K562 (cell line): ENCODE measurements around the gene CPED1. TPM values are rescaled to one million over a fixed set of nuclear protein-coding genes. Genes with fewer than 3 reads are reported as not detected.

Experiments
- ATAC-seq: fragments of 200-7000 bp; cut with Tn5 transposase; 3 replicates; pipeline ENCODE4 v1.9.1; 2020; ENCODE audit warnings: moderate library complexity
- BruUV-seq: library from RNA; stranded (reverse); fragments of 400-500 nt; replicated peaks from 2 replicates; lab custom pipeline; 2021; lab: Mats Ljungman, UMichigan
- CTCF ChIA-PET: fragments of 300-600 bp; formaldehyde crosslinking; extraction: SDS; loops from one replicate; lab custom pipeline; 2021; ENCODE audit warnings: low intra/inter-chr PET ratio; lab: Yijun Ruan, JAX
- POLR2A ChIA-PET: fragments of 300-600, 350-650 bp; sonication (Branson Sonifier 250); formaldehyde crosslinking; extraction: SDS; loops from one replicate; lab custom pipeline; 2021; ENCODE audit warnings: antibody characterized with exemption, inconsistent platforms; lab: Yijun Ruan, JAX
- DNase-seq, 4 experiments: peaks; one replicate each; pipeline versions ENCODE4 v3.0.0 to v3.0.0-alpha.2; 2011 to 2018; ENCODE audit warnings: low spot score in 3 of 4, mixed read lengths in 3 of 4; ENCODE audit errors: extremely low read depth in 1 of 4
- FAIRE-seq: peaks from 2 replicates; lab custom pipeline; 2011; peaks lifted over from hg19 to GRCh38; lab: Jason Lieb, UNC
- H2AFZ ChIP-seq: 2 replicates; pipeline ENCODE4 v1.6.0; 2011; ENCODE audit warnings: low read depth, low read length, control low read depth, inconsistent platforms
- H3K27ac ChIP-seq: fragments of 200-600 bp; 3 replicates; pipeline ENCODE4 v1.8.0; 2011; ENCODE audit warnings: low read depth, mild to moderate bottlenecking, control low read depth, inconsistent platforms, low read length, moderate library complexity, mixed read lengths; ENCODE audit errors: extremely low read depth
- H3K27me3 ChIP-seq, 2 experiments: fragments of 300-600 bp in 1 of 2; 2 replicates in 1 of 2; 3 replicates in 1 of 2; pipeline versions ENCODE4 v1.6.0 to v1.8.0; 2011; ENCODE audit warnings: inconsistent platforms in 2 of 2, low read length in 2 of 2, mild to moderate bottlenecking in 1 of 2, mixed read lengths in 1 of 2, moderate library complexity in 1 of 2; ENCODE audit not compliant: control insufficient read depth in 2 of 2, insufficient read depth in 2 of 2
- H3K36me3 ChIP-seq: fragments of 300-600 bp; 3 replicates; pipeline ENCODE4 v1.8.0; 2011; ENCODE audit warnings: mild to moderate bottlenecking, low read length, inconsistent platforms; ENCODE audit not compliant: control insufficient read depth, insufficient read depth
- H3K4me1 ChIP-seq, 2 experiments: fragments of 200-600 bp in 1 of 2; replicated peaks in 1 of 2; 2 replicates in 1 of 2; 3 replicates in 1 of 2; pipeline versions ENCODE4 v1.5.1 to v1.8.0; 2011; ENCODE audit warnings: inconsistent platforms in 2 of 2, low read length in 2 of 2, mild to moderate bottlenecking in 1 of 2, mixed read lengths in 1 of 2, moderate library complexity in 1 of 2; ENCODE audit not compliant: control insufficient read depth in 2 of 2, insufficient read depth in 2 of 2
- H3K4me2 ChIP-seq: 2 replicates; pipeline ENCODE4 v1.6.1; 2011; ENCODE audit warnings: low read length, control low read depth, inconsistent platforms, mixed read lengths; ENCODE audit not compliant: insufficient read depth
- H3K4me3 ChIP-seq: fragments of 200-600 bp; sonication (generic), shearing (Covaris generic); 2 replicates; pipeline ENCODE4 v1.5.1; 2016; ENCODE audit warnings: control low read depth, inconsistent platforms
- H3K79me2 ChIP-seq: fragments of 200-600 bp; 3 replicates; pipeline ENCODE4 v1.8.0; 2011; ENCODE audit warnings: low read length, inconsistent platforms; ENCODE audit not compliant: control insufficient read depth, insufficient read depth
- H3K9ac ChIP-seq, 2 experiments: 2 replicates each; pipeline versions ENCODE4 v1.6.0 to v1.6.1; 2011; ENCODE audit warnings: low read depth in 2 of 2, low read length in 2 of 2, control low read depth in 1 of 2, inconsistent platforms in 1 of 2, mild to moderate bottlenecking in 1 of 2, mixed read lengths in 1 of 2; ENCODE audit not compliant: insufficient read depth in 1 of 2
- H3K9me1 ChIP-seq: one replicate; pipeline ENCODE4 v1.6.0; 2011; ENCODE audit warnings: inconsistent platforms, mild to moderate bottlenecking, low read length, moderate library complexity; ENCODE audit not compliant: control insufficient read depth, insufficient read depth
- H3K9me3 ChIP-seq: replicated peaks from 2 replicates; pipeline ENCODE4 v1.5.1; 2011; ENCODE audit warnings: low read depth, low read length, inconsistent platforms; ENCODE audit not compliant: control insufficient read depth, insufficient read depth
- H4K20me1 ChIP-seq: replicated peaks from 2 replicates; pipeline ENCODE4 v1.6.1; 2011; ENCODE audit warnings: low read length, inconsistent platforms, mixed read lengths; ENCODE audit not compliant: control insufficient read depth, insufficient read depth
- CBX8 ChIP-seq: fragments of 200-600 bp; sonication (generic); IDR thresholded peaks from 2 replicates; pipeline ENCODE4 v1.6.1; 2012; ENCODE audit warnings: borderline replicate concordance, mixed run types, low read depth, mild to moderate bottlenecking, moderate library complexity, mixed read lengths, low read length, control low read depth, inconsistent platforms; ENCODE audit not compliant: poor library complexity, severe bottlenecking; ENCODE audit errors: extremely low read depth
- EGR1 ChIP-seq: fragments of 450-650 bp; conservative IDR thresholded peaks from 2 replicates; pipeline ENCODE4 v1.6.1; 2017; ENCODE audit warnings: mild to moderate bottlenecking
- NFYB ChIP-seq: IDR thresholded peaks from 2 replicates; pipeline ENCODE4 v1.6.1; 2011; ENCODE audit warnings: mild to moderate bottlenecking, moderate library complexity; ENCODE audit not compliant: insufficient read length; ENCODE audit errors: extremely low read depth
- SP1 ChIP-seq: sonication (generic); formaldehyde crosslinking; IDR thresholded peaks from 2 replicates; pipeline ENCODE4 v1.8.1; 2022; ENCODE audit warnings: mild to moderate bottlenecking, missing genetic modification reagents
- SUPT5H ChIP-seq: fragments of 450-650 bp; IDR thresholded peaks from 2 replicates; pipeline ENCODE4 v1.6.1; 2016
- ZKSCAN1 ChIP-seq: fragments of 150-350 bp; IDR thresholded peaks from 2 replicates; pipeline ENCODE4 v1.6.1; 2016; ENCODE audit warnings: low read depth, low read length
- ZKSCAN3 ChIP-seq: fragments of 250-450 bp; sonication (Bioruptor Pico); IDR thresholded peaks from 2 replicates; pipeline ENCODE4 v1.4.0; 2020
- WGBS: fragments of 100-300 bp; shearing (Covaris generic); methylation state at CpG from one replicate; pipeline ENCODE4 v1.1.6; 2016; ENCODE audit warnings: low coverage, mixed read lengths; ENCODE audit not compliant: insufficient coverage; ENCODE audit errors: missing lambda C conversion rate; 5-methylcytosine and 5-hydroxymethylcytosine counted together
- in situ Hi-C: fragments of 300-500 bp; cut with MboI; formaldehyde crosslinking; loops from 4 replicates; pipeline ENCODE4 v1.15.0; 2018; ENCODE audit warnings: inconsistent platforms, mixed read lengths
- intact Hi-C: fragments of 100-400 bp; cut with micrococcal nuclease; formaldehyde crosslinking; loops from 2 replicates; pipeline ENCODE4 v1.14.2; 2022
- polyA plus RNA-seq, 8 experiments: library from polyadenylated mRNA; depleted of rRNA in 4 of 8; stranded (reverse) in 5 of 8; unstranded in 3 of 8; fragments of >200 nt; fragmentation: Nextera tagmentation in 2 of 8; fragmentation: Illumina TruSeq in 1 of 8; extraction: Ambion mirVana in 2 of 8; extraction: Trizol in 1 of 8; gene quantifications; 2 replicates each; pipeline versions ENCODE4 v1.2.1 to v1.2.3, GENCODE V29; 2011 to 2014; ENCODE audit warnings: inconsistent platforms in 1 of 8, missing spikeins in 1 of 8
- total RNA-seq, 7 experiments: library from RNA; depleted of rRNA in 6 of 7; stranded (reverse); fragments of >200 nt in 6 of 7; fragmentation: Illumina TruSeq in 2 of 7; extraction: Trizol in 2 of 7; gene quantifications; 2 replicates each; pipeline versions ENCODE4 v1.2.1 to v1.2.3, GENCODE V29; 2011 to 2021; ENCODE audit warnings: low replicate concordance in 1 of 7
- TF ChIP-seq, protein P1 (sequence below): IDR thresholded peaks from 2 replicates; pipeline ENCODE4 v1.6.1; 2011; ENCODE audit not compliant: insufficient read length; ENCODE audit errors: extremely low read depth

Gene CPED1
- total and polyA plus RNA-seq, 9 of the 15 experiments (the other 6 are each of a cell fraction or from before 2014, with no cell fraction given), result 195 to 393 (median 290) TPM

DNA sequence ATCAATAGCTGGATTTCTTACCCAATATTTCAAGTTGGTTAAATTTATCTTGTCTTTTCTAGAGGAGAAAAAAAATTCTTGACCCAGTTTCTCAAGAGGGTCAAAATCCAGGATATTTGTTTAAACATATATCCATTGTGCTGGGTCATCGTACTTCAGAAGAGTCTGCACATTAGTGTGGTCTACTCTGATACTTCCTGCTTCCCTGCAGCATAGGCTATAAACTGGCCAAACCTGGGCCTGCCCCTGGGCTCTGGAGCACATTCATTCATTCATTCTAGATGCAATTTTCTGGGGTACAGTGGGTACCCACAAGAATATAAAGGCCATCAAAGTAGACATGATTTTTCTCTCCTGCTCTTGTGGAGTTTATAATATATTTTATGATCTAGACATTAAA is 198.2 kb downstream of the CPED1 start (continued):
- no peak for TF ChIP-seq CBX8
- no peak for TF ChIP-seq ZKSCAN1
- TF ChIP-seq EGR1, result no peak
- TF ChIP-seq NFYB, result no peak
- TF ChIP-seq ZKSCAN3 (CRISPR knock-in tag), result no peak
- TF ChIP-seq, all 486 proteins: peak for 3

DNA sequence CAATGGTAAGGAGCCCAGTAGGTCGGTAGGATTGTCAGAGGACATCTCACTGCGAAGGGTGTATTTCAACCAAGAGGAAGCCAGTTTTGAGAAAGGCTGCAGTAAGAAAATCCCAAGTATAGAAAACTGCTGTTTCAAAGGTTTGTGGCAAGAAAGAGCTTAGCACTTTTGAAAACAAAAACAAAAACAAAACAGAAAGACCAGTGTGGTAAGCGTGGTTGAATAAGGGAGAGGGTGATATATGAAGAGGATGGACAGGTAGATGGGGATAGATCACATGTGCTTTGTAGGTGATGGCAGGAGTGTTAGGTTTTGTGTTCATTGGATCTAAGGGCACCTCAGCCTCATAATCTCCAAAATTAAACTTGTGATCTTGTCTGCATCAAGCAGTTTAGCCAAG is 198.7 kb downstream of the CPED1 start:
- no peak overlapping the region for H3K4me3 ChIP-seq
- no peak overlapping the region for H3K9ac ChIP-seq
- FAIRE-seq (no peak), DNase-seq (no peak)
- no peaks in the 10 kb centered on the region for H3K4me1 ChIP-seq
- no peaks in the 10 kb centered on the region for H3K27me3 ChIP-seq
- H2AFZ ChIP-seq, result no peak overlapping the region
- peaks cover 76% of the 10 kb centered on the region for H3K79me2 ChIP-seq
- WGBS, result 85% methylated on average over 3 of the region's 3 CpGs
- H3K9me1 ChIP-seq, result no peaks in the 10 kb centered on the region
- no peak overlapping the region for H3K4me2 ChIP-seq
- peak overlapping the region; percentile 6; the same call in 1 of the 3 replicates for H3K27ac ChIP-seq
- in situ Hi-C loops, result no loop called here
- TF ChIP-seq, protein P1, sequence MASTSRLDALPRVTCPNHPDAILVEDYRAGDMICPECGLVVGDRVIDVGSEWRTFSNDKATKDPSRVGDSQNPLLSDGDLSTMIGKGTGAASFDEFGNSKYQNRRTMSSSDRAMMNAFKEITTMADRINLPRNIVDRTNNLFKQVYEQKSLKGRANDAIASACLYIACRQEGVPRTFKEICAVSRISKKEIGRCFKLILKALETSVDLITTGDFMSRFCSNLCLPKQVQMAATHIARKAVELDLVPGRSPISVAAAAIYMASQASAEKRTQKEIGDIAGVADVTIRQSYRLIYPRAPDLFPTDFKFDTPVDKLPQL, result no peak
- TF ChIP-seq SP1 (CRISPR knock-in tag) (peak; percentile 33; the same call in 1 of the 2 replicates), SUPT5H (0 out of 2 replicates have a peak, but pooled peaks have one; percentile 32)
- TF ChIP-seq, all 486 proteins: peak for 2
- Histone ChIP-seq H3K9me3 (no peaks in the 10 kb centered on the region), H4K20me1 (no peaks in the 10 kb centered on the region), H3K36me3 (peaks cover 85% of the 10 kb centered on the region)
- ChIA-PET POLR2A (interaction anchor here (1.3 kb wide), 1 partner anchor 10 kb away, joined by 3 read pairs; no protein-coding TSS in a partner anchor), CTCF (no interaction called here)
- ATAC-seq, result 0 out of 3 replicates have a peak, but pooled peaks have one; percentile 9
- intact Hi-C loops, result no loop called here
- BruUV-seq, result no TSS peak
